Panc1 (cell line): Measurements from ENCODE around the gene BHLHA15.

Experiments
- POLR2AphosphoS5 ChIP-seq: IDR thresholded peaks from 2 replicates; pipeline ENCODE4 v1.6.1; 2012; ENCODE audit warnings: mild to moderate bottlenecking, low read depth, low read length, moderate library complexity
- SIN3A ChIP-seq: IDR thresholded peaks from 2 replicates; pipeline ENCODE4 v1.6.1; 2012; ENCODE audit warnings: low read depth, mild to moderate bottlenecking, low read length, moderate library complexity, borderline replicate concordance; ENCODE audit not compliant: insufficient read depth
- TCF7L2 ChIP-seq: IDR thresholded peaks from 2 replicates; pipeline ENCODE4 v1.6.1; 2011; ENCODE audit warnings: mild to moderate bottlenecking, low read depth, low read length, inconsistent platforms
- TF ChIP-seq, protein P1 (sequence below): fragments of 450-650 bp; IDR thresholded peaks from 2 replicates; pipeline ENCODE4 v1.5.1; 2017; ENCODE audit warnings: mild to moderate bottlenecking
- TF ChIP-seq, protein P2 (sequence below), 2 experiments: IDR thresholded peaks; 2 replicates each; pipeline ENCODE4 v1.6.1; 2011 to 2012; ENCODE audit warnings: low read depth in 2 of 2, control low read depth in 1 of 2, low read length in 1 of 2, mild to moderate bottlenecking in 1 of 2, moderate library complexity in 1 of 2; ENCODE audit not compliant: insufficient read depth in 1 of 2

DNA sequence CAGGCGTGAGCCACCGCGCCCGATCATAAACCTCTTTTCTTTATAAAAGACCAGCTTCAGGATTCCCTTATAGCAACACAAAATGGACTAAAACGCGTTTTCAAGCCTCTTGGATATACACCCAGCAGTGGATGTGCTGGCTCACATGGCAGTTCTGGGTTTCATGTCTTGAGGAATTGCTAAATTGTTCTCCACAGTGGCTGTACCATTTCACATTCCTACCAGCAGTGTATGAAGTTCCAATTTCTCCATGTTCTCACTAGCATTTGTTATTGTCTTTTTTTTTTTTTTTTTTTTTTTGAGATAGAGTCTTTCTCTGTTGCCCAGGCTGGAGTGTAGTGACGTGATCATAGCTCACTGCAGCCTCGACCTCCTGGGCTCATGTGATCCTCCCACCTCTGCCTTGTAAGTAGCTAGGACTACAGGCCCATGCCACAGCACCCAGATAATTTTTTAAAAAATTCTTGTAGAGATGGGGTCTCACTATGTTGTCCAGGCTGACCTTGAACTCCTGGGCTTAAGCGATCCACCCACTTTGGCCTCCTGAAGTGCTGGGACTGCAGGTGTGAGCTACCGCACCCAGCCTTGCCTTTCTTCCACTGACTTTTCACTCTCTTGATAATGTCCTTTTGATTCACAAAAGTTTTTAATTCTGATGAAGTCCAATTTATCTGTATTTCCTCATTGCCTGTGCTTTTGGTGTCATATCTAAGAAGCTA lies 23.3 kb downstream of the BHLHA15 start:
- TF ChIP-seq, protein P1, sequence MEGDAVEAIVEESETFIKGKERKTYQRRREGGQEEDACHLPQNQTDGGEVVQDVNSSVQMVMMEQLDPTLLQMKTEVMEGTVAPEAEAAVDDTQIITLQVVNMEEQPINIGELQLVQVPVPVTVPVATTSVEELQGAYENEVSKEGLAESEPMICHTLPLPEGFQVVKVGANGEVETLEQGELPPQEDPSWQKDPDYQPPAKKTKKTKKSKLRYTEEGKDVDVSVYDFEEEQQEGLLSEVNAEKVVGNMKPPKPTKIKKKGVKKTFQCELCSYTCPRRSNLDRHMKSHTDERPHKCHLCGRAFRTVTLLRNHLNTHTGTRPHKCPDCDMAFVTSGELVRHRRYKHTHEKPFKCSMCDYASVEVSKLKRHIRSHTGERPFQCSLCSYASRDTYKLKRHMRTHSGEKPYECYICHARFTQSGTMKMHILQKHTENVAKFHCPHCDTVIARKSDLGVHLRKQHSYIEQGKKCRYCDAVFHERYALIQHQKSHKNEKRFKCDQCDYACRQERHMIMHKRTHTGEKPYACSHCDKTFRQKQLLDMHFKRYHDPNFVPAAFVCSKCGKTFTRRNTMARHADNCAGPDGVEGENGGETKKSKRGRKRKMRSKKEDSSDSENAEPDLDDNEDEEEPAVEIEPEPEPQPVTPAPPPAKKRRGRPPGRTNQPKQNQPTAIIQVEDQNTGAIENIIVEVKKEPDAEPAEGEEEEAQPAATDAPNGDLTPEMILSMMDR = no peak
- TF ChIP-seq POLR2AphosphoS5 = no peak
- TF ChIP-seq, protein P2, sequence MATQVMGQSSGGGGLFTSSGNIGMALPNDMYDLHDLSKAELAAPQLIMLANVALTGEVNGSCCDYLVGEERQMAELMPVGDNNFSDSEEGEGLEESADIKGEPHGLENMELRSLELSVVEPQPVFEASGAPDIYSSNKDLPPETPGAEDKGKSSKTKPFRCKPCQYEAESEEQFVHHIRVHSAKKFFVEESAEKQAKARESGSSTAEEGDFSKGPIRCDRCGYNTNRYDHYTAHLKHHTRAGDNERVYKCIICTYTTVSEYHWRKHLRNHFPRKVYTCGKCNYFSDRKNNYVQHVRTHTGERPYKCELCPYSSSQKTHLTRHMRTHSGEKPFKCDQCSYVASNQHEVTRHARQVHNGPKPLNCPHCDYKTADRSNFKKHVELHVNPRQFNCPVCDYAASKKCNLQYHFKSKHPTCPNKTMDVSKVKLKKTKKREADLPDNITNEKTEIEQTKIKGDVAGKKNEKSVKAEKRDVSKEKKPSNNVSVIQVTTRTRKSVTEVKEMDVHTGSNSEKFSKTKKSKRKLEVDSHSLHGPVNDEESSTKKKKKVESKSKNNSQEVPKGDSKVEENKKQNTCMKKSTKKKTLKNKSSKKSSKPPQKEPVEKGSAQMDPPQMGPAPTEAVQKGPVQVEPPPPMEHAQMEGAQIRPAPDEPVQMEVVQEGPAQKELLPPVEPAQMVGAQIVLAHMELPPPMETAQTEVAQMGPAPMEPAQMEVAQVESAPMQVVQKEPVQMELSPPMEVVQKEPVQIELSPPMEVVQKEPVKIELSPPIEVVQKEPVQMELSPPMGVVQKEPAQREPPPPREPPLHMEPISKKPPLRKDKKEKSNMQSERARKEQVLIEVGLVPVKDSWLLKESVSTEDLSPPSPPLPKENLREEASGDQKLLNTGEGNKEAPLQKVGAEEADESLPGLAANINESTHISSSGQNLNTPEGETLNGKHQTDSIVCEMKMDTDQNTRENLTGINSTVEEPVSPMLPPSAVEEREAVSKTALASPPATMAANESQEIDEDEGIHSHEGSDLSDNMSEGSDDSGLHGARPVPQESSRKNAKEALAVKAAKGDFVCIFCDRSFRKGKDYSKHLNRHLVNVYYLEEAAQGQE (IDR thresholded peaks at IDR 0.05; ENCODE audit: insufficient read depth in 1 of 2, low read depth in 2 of 2, low read length in 1 of 2) = no peak
- no peak for TF ChIP-seq SIN3A
- TF ChIP-seq TCF7L2 = no peak
